ENCODE data around the gene CTNNBL1.

CTNNBL1 gene

DNA sequence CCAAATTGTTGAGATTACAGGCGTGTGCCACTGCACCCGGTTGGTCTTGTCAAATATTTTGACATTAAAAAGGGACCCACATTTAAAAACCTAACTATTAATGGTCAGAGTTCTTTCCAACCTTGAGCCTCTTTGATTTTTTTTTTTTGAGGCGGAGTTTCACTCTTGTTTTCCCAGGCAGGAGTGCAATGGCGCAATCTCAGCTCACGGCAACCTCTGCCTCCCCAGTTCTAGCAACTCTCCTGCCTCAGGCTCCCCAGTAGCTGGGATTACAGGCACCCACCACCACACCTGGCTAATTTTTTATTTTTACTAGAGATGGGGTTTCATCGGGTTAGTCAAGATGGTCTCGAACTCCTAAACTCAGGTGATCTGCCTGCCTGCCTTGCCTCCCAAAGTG lies 31.3 kb downstream of the CTNNBL1 start:
- no peak overlapping the region for H3K4me3 ChIP-seq (ENCODE audit: control insufficient read depth, low read depth, low read length)
- DNase-seq (ENCODE audit: low read depth): no peak
- TF ChIP-seq, protein P1, sequence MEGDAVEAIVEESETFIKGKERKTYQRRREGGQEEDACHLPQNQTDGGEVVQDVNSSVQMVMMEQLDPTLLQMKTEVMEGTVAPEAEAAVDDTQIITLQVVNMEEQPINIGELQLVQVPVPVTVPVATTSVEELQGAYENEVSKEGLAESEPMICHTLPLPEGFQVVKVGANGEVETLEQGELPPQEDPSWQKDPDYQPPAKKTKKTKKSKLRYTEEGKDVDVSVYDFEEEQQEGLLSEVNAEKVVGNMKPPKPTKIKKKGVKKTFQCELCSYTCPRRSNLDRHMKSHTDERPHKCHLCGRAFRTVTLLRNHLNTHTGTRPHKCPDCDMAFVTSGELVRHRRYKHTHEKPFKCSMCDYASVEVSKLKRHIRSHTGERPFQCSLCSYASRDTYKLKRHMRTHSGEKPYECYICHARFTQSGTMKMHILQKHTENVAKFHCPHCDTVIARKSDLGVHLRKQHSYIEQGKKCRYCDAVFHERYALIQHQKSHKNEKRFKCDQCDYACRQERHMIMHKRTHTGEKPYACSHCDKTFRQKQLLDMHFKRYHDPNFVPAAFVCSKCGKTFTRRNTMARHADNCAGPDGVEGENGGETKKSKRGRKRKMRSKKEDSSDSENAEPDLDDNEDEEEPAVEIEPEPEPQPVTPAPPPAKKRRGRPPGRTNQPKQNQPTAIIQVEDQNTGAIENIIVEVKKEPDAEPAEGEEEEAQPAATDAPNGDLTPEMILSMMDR (conservative IDR thresholded peaks at IDR 0.05; ENCODE audit: control insufficient read depth, insufficient read depth, low read depth, low read length): no peak

DNA sequence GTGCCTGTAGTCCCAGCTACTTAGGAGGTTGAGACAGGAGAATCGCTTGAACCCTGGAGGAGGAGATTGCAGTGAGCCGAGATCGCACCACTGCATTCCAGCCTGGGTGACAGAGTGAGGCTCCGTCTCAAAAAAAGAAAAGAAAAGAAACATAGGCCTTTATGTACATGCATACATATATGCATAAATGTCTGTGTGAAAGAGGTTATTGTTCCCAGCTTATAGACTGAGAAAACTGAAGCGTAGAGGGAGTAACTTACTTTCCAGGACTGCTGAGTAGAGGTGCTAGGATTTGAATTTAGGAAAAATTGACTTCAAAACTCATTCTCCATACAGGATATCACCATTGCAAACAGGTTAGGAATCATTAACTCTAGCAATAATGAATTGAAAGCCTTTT lies 32.0 kb downstream of the CTNNBL1 start:
- DNase-seq (ENCODE audit: low read depth): no peak
- TF ChIP-seq, protein P1 (conservative IDR thresholded peaks at IDR 0.05; ENCODE audit: control insufficient read depth, insufficient read depth, low read depth, low read length): no peak

DNA sequence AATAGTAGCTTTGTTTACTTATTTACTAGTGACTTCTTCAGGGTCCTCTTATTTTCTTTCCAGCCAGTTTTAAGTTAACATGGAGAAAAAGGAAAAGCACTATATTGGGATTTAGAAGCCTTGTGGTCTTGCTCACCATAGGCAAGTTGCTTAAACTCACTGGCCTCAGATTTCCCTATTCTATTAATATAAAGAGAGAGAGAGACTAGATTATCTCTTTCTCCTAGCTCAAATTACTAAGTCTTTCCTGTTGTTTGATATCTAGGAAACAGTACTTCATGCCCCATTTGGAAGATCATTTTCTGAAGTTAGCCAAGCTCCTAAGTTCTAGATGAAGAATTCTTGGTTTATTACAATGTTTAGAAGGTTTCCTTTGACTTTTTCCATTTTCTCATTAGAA lies 32.5 kb downstream of the CTNNBL1 start:
- DNase-seq (ENCODE audit: low read depth): no peak
- H3K4me3 ChIP-seq (ENCODE audit: control insufficient read depth, low read depth, low read length): no peak overlapping the region
- TF ChIP-seq, protein P1 (conservative IDR thresholded peaks at IDR 0.05; ENCODE audit: control insufficient read depth, insufficient read depth, low read depth, low read length): no peak

More for the DNA sequence above, 32.0 kb downstream of the CTNNBL1 start:
- H3K4me3 ChIP-seq (ENCODE audit: control insufficient read depth, low read depth, low read length): no peak overlapping the region

DNA sequence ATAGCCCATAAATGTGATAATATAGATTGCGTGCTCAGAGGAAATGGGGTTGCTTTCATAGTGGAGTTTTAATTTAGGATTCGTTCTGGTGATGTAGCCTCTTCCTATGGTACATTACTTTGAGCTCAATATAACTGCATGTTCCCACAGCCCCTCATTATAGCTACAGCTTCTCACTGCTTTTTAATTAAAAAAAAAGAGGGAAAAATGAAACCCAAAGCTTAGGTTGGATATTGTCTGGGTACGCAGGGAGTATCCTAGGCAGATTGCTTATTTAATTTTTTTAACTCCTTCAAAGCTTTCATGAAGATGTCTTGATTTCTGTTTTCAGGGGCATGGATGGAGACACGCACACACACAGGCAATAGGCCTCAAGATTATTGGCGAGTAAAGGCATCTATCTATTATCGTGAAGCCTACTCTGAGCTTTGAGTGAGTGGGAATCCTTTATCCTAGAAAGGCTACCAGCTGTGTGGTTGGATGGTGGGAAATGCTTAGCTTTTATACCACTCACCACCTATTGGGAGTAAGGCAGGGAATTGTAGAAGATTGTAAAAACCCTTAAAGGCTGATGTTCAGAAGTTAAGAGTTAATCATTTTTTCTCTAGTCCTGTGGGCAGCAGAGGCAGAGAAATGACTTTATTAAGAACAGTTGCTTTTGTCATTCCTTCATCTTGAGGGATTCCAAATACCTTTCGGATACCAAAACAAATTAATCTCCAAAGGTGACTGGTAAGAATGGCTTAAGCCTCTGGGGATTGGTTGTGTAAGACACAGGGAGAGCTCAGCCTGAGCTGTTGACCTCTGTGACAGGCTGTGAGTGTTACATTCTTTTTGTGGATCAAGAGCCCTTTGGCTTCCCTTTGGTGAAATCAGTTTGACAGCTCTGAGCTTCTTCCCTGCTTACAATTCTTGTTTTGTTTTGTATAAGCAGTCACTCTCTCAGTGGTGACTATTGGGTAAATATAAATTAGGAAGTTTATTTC lies 33.4 kb downstream of the CTNNBL1 start:
- peak; percentile 79 for DNase-seq (ENCODE audit: low read depth)
- TF ChIP-seq, protein P1 (conservative IDR thresholded peaks at IDR 0.05; ENCODE audit: control insufficient read depth, insufficient read depth, low read depth, low read length): no peak
- H3K4me3 ChIP-seq (ENCODE audit: control insufficient read depth, low read depth, low read length): no peak overlapping the region

DNA sequence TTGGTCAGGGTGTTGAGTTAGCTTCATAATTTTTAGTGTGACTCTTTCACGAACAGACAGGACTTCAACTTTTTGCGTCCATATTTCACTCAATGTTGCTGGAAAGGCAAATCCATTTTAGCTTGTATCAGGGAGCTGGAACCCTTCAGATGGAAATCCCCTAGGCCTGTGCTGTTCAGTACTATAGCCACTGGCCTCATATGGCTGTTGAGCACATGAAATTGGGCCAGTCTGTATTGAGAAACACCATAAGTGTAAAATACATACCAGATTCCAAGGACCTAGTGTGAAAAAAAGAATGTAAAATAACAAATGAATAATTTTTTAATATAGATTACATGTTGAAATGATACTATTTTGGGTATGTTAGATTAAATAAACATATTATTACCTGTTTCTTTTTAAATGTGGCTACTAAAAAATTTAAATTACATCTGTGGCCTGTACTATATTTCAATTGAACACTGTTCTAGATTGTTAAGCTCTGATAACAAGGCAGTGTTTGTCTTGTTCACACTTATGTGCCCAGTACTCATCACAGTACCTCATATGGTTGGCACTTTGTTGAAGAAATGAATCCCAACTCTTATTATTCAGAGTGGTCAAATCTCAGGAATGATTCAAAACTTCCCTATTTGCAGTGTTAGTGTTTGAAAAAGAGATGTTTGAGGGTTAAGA lies 34.3 kb downstream of the CTNNBL1 start:
- no peak overlapping the region for H3K4me3 ChIP-seq (ENCODE audit: control insufficient read depth, low read depth, low read length)
- TF ChIP-seq, protein P1 (conservative IDR thresholded peaks at IDR 0.05; ENCODE audit: control insufficient read depth, insufficient read depth, low read depth, low read length): no peak
- no peak for DNase-seq (ENCODE audit: low read depth)

DNA sequence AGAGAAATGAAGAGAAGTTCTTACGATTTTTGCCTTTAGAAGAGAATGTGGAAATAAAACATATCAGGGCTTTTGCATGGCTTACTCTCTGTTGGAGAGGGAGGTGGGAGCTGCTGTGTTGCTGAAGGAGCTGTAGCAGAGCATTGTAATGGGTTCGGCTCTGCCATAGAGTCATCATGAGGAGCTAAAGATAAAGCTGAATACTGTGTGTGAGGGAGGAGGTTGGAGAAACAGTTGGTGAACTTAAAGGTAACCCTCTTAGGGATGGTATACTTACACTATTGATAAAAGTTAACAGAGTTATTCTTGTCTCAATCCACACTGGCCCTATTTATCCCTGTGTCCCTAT lies 34.8 kb downstream of the CTNNBL1 start:
- DNase-seq (ENCODE audit: low read depth): no peak
- TF ChIP-seq, protein P1 (conservative IDR thresholded peaks at IDR 0.05; ENCODE audit: control insufficient read depth, insufficient read depth, low read depth, low read length): no peak
- no peak overlapping the region for H3K4me3 ChIP-seq (ENCODE audit: control insufficient read depth, low read depth, low read length)

Measured in fibroblast of mammary gland (primary cell).